HG03575 (cell line): ENCODE data around the gene ELFN1.
"Not testable (repeated sequence)": the region's sequence is repeated elsewhere in the genome, so short reads cannot be mapped to it uniquely, and the experiment has no call there.

Experiments used
- ATAC-seq: cut with Tn5 transposase; IDR thresholded peaks from one replicate; pipeline ENCODE4 v1.9.1; 2021; ENCODE audit not compliant: unreplicated experiment, insufficient number of reproducible peaks, low FRiP score; ENCODE audit errors: extremely low read depth

The ELFN1 gene

DNA sequence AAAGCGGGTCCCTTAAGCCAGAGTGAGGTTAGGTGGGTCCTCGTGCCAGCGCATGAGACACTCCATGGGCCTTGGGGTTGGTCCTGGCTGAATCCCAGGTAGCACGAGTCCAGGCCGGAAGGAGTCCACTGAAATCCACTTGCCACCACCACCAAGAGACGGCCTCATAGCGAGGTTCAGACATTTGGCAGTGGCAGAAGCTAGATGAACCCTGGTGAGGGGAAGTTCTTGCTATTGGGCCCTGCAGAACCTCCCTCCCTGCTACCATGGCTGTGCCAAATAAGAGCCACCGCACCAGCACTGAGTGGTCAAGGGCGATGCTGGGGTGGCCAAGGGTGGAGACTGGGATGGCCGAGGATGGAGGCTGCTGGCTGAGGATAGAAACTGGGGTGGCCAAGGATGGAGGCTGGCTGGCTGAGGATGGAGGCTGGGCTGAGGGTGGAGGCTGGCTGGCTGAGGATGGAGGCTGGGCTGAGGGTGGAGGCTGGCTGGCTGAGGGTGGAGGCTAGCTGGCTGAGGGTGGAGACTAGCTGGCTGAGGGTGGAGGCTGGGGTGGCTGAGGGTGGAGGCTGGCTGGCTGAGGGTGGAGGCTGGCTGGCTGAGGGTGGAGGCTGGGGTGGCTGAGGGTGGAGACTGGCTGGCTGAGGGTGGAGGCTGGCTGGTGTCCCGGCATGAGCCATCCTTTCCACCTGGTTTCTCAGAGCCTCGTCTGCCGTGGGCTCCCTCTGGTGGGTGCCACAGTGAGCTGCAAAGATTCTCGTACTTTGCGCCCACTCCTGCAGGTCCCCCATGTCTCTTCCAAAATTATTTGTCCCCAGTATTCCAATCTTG, 88.2 kb downstream of the ELFN1 start:
- no peak for ATAC-seq

DNA sequence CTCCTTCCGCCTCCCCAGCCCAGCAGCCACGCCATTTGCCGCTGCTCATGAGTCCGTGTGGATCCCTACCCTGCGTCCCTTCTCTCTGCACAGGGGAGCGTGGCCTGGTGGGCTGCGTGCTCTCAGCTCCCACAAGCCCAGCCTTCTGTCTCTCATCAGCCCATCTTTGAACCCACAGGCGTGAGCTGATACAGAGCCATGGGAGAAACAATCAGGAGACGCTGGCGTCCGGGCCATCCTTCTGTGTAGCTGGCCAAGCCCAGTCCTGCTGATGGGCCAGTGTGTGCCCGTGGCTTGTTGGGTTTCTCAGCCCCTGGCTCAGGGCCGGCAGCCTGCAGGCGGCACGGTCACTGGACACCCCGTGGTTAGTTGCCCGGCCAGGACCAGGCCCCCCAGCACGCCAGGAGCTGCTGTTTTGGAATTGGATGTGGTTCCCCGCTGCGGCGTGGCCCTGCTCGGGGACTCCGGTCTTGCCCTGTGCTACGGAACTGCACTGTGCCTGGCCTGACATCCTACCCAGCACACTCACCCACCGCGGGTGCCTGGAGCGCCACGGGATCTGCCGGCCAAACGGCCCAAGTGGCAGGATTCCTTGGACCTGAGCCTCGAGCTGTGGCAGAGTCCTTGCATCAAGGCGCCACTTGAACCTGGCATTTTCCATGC, 88.9 kb downstream of the ELFN1 start:
- no peak for ATAC-seq

GRCh38 chr7:1761097-1761496, 91.0 kb downstream of the ELFN1 start:
- no peak for ATAC-seq

GRCh38 chr7:1761774-1762173, 91.7 kb downstream of the ELFN1 start:
- no peak for ATAC-seq

DNA sequence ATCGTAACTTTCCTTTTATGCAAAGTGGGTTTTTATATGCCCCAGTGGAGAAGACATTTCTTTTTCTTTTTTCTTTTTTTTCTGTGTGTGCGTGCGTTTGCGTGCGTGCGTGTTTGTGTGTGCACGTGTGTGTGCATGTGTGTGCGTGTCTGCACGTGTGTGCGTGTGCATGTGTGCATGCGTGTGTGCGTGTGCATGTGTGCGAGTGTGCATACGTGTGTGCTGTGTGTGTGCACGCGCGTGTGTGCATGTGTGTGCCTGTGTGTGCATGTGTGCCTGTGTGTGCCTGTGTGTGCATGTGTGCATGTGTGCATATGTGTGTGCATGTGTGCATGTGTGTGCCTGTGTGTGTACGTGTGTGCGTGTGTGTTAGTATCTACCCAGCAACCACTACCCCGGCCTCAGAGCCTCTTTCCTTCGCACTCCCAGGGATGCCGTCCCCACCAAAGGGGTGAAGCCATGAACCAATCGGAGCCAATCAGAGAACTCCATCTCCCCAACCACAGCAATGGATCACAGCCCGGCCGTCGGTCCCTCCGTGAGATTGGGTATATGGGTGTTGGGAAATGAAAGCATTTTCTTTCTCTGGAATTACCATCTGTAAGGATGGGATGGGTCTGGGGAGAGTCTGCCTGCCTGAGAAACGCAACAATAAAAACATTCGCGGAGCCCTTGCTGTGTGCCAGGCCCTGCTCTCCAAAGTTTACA, 92.3 kb downstream of the ELFN1 start:
- ATAC-seq, result no peak

DNA sequence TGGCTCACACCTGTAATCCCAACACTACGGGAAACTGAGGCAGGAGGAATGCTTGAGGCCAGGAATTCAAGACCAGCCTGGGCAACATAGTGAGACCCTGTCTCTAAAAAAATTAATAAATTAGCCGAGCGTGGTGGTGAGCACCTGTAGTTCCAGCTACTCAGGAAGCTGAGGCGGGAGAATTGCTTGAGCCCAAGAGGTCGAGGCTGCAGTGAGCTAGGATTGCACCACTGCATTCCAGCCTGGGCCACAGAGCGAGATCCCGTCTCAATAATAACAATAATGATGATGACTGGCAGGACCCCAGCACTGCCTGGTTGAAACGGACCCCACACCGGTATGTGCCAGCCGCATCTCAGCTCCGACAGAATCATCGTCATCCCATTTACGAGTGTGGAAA, 93.0 kb downstream of the ELFN1 start:
- ATAC-seq, result no peak

GRCh38 chr7:1763911-1764310, 93.8 kb downstream of the ELFN1 start:
- ATAC-seq, result not testable (repeated sequence)

- ATAC-seq, result no peak
These were observed 95.3 kb downstream of the ELFN1 start for GRCh38 chr7:1765336-1765735.

DNA sequence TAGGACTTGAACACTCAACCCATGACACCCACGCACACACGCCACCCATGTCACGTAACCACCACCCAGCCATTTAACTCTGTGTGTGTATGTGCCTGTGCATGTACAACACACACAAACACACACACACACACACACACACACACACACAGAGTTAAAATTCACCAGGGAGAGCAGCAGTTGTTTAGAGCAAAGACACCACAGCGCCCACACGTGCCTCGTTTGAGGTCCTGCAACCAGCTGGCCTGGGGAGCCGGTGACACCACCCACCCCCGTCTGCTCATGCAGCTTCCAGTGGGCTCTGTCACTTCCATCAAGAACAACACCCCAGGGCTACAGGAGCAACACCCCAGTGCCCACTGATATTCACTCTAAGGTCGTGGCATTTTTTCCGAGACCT, 97.4 kb downstream of the ELFN1 start:
- no peak for ATAC-seq

DNA sequence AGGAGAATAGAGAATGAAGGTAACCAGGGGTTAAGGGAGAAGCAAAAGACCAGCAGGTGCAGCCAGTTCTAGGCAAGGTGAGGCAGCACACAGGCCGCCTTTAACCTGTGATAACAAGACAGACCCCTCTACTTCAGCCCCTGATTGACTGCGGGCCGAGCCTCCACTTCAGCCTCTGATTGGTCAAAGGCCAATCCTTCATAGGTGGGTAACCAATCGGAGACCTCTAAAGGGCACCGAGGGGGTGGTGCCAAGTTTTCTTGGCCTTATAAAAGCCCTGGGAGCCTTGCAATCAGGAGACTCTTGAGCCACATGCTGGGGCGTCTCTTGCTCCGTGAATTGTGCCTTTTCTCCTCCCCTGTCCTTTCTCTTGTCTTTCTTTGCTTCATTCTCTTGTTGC, 98.8 kb downstream of the ELFN1 start:
- ATAC-seq, result no peak

GRCh38 chr7:1769286-1770200, 99.5 kb downstream of the ELFN1 start:
- ATAC-seq, result no peak

DNA sequence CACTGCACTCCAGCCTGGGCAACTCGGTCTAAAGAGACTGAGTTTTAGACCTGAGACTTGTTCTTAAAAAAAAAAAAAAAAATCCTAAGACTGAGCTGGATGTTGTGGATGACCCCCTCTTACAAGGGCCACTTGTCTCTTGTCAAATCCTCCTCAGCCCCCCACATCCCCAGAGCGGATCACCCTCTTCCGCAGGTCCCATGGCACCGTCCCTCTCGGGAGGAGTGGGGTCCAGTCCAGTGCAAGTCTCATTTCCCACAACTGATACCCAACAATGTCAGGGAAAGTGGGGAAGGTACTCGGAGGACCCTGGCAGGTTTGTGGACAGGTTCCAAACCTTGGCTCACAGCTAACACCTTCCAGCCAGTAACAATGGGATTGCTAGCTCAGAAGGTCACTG, 100.3 kb downstream of the ELFN1 start:
- no peak for ATAC-seq

GRCh38 chr7:1775389-1775788, 105.3 kb downstream of the ELFN1 start:
- no peak for ATAC-seq

GRCh38 chr7:1777122-1777521, 107.0 kb downstream of the ELFN1 start:
- no peak for ATAC-seq

DNA sequence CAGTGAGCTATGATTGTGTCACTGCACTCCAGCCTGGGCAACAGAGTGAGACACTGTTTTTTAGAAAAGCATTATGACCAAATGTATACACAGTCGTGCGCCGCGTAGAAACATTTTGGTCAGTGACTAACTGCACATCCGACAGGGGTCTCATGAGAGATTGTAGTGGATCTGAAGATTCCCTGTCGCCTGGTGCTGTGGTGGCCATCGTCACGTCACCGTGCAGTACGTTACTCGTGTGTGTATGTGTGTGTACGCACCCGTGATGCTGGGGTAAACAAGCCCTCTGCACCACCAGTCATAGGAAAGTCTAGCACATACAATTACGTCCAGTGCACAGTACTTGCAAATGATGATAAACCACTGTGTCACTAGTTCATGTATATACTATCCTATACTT, 109.4 kb downstream of the ELFN1 start:
- no peak for ATAC-seq

GRCh38 chr7:1781369-1781768, 111.3 kb downstream of the ELFN1 start:
- ATAC-seq, result no peak

GRCh38 chr7:1785839-1786238, 115.8 kb downstream of the ELFN1 start:
- no peak for ATAC-seq

GRCh38 chr7:1787241-1787640, 117.2 kb downstream of the ELFN1 start:
- ATAC-seq, result no peak

DNA sequence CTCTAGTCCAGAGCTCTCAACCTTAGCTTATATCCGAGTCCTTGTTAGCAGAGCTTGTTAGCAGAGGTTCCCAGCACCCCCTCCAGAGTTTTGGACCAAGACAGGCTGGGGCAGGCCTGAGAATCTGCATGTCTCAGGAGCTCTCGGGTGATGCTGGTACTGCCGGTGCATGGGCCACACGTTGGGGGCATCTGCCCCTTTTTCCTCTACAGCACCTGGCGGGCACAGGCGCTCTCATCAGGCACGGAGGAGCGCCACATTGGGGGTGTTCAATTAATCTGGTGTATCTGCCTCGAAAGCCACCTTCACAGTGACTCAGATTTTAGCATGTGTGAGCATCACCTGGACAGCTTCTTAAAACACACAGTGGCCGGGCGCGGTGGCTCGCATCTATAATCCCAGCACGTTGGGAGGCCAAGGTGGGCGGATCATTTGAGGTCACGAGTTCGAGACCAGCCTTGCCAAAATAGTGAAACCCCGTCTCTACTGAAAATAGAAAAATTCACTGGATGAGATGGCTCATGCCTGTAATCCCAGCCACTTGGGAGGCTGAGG, 117.7 kb downstream of the ELFN1 start:
- no peak for ATAC-seq
